HG03108 (cell line): ENCODE results near the gene TOMM20.

Source experiments
- ATAC-seq: cut with Tn5 transposase; IDR thresholded peaks from one replicate; pipeline ENCODE4 v1.9.1; 2021; ENCODE audit warnings: moderate library complexity; ENCODE audit not compliant: unreplicated experiment

TOMM20 gene

GRCh38 chr1:235069577-235070563, 58.8 kb downstream of the TOMM20 start:
- ATAC-seq: no peak

- no peak for ATAC-seq
Observed at GRCh38 chr1:235069176-235069575, 59.5 kb downstream of the TOMM20 start.

DNA sequence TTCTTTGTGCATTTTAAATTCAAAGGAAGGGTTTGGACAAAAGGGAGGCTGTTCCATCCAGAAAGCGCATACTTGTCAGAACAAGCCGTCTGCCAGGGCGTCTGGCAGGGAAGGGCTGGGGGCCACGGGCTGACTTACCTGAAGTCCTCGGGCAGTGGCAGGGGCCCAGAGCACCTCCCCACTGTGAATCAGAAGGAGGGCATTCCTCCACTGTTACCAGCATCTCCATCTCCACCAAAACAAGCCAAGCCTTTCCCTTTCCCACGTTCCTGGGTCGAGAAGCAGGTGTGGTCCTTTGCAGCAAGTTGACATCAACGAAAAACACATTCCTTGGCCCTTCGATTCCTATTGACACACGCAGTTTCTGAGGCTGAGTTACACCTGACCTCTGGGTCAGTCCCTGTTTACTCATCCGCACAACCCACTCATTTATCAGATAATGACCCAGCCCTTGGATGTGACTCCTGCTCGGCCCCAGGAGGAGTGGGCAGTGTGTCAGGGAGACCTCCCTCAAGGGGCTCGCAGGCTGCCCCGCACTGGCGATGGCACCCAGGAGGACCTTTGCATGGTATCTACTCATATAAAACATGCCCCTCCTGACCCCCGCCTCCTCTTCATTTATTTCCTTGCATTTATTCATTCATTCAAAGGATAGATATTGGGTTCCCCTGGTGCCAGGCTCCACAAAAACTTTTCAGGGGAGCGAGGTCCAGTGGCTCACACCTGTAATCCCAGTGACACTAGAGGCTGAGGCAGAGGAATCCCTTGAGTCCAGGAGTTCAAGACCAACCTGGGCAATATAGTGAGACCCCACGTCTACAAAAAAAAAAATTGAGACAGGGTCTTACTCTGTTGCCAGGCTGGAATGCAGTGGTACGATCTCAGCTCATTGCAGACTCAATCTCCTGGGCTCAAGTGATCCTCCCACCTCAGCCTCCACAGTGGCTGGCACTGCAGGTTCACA, 60.2 kb downstream of the TOMM20 start:
- ATAC-seq: no peak

- no peak for ATAC-seq
Observed at GRCh38 chr1:235067396-235068157, 61.1 kb downstream of the TOMM20 start.

- no peak for ATAC-seq
Observed at GRCh38 chr1:235063068-235063765, 65.4 kb downstream of the TOMM20 start.

DNA sequence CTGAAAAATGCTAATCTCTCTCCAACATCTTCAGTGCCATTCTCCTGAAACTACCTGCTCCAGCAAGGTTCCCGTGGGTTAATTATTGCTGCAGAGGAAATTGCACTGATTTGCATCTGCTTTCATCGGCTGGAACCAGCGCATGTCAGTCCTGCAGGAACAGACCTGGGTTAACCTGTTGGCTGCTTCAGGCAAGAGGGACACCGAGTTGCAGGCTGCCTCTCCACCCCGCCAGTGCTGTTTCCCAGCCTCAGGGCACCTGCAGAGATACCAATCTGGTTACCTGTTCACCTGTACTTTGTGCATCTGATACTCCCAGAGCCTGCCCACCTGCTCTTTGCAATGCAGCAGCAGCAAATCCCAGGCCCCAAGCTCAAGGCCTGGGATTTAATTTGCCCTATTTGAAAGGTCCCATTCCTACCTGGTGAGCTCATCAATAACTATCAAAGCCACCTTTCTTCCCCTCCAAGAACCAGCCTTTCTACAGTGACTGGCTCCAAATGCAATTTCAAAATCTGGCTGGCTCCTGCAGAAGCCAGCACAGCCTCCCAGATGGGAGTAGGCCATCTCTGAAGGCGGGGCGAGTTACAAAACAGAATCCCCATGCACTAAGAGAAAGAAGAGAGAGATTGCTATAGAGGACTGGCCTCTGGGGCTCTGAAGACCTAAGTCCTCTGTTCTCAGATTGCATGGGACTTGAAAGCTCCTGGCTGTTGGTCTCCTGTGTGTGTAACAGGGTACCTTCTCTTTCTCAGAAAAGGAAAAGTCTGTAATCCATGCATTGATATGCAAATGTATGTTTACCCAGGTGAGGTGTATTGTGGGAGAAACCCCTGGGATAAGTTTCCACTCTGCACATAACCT, 67.8 kb downstream of the TOMM20 start:
- no peak for ATAC-seq
